Coronary artery (tissue), 2 donors: ENCODE data around the gene THAP4.
"Not testable (repeated sequence)": the region's sequence is repeated elsewhere in the genome, so short reads cannot be mapped to it uniquely, and the experiment has no call there.

ENCODE experiments used
- DNase-seq: peaks from one replicate; pipeline ENCODE4 v3.0.0-alpha.2; 2017; ENCODE audit warnings: low spot score
- H3K27ac ChIP-seq, 2 donors: fragments of 200-600 bp; sonication (generic); one replicate each; pipeline ENCODE4 v1.5.1; 2016 to 2019
- H3K4me3 ChIP-seq: fragments of 200-600 bp; sonication (generic); 2 replicates; pipeline ENCODE4 v1.5.1; 2016; ENCODE audit warnings: mild to moderate bottlenecking, moderate library complexity
- TF ChIP-seq, protein P1 (sequence below): fragments of 200-600 bp; sonication (generic); IDR thresholded peaks from one replicate; pipeline ENCODE4 v1.5.1; 2019; ENCODE audit warnings: antibody characterized with exemption

The THAP4 gene

DNA sequence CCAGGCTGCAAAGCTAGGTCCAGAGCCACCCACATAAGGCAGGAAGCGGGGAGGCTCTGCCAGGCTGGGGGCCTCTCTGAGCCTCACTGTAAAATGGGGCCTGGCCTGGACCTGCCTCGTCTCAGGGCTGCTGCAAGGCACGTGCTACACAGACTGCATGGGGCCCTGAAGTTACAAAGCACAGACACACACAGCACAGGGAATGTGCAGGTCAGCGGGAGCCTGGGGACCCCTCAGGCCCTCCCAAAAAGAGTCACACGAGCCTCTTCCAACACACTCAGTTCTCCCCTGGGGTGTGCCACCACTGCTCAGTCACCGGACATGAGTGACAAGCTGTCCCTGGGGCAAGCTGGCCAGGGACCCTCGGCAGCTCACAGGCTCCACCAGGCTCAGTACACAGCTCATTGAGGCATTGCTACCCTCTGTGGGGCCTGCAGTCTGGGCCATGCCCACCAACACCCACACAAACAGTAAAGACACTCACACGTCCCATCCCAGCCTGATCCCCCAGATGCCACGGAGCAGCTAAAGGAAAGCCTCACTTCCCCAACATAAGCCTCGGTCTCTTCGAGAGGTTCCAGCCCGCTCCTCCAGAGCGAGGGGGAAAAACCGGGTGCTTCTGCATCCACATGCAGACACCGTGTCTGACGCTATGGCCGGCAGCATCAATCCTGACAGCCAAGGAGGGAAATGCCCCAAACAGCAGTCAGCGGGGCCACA is 44.7 kb downstream of the THAP4 start:
- Histone ChIP-seq H3K4me3 (no peak overlapping the region), H3K27ac (no peak overlapping the region)
- TF ChIP-seq, protein P1, sequence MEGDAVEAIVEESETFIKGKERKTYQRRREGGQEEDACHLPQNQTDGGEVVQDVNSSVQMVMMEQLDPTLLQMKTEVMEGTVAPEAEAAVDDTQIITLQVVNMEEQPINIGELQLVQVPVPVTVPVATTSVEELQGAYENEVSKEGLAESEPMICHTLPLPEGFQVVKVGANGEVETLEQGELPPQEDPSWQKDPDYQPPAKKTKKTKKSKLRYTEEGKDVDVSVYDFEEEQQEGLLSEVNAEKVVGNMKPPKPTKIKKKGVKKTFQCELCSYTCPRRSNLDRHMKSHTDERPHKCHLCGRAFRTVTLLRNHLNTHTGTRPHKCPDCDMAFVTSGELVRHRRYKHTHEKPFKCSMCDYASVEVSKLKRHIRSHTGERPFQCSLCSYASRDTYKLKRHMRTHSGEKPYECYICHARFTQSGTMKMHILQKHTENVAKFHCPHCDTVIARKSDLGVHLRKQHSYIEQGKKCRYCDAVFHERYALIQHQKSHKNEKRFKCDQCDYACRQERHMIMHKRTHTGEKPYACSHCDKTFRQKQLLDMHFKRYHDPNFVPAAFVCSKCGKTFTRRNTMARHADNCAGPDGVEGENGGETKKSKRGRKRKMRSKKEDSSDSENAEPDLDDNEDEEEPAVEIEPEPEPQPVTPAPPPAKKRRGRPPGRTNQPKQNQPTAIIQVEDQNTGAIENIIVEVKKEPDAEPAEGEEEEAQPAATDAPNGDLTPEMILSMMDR: no peak
- DNase-seq: no peak

DNA sequence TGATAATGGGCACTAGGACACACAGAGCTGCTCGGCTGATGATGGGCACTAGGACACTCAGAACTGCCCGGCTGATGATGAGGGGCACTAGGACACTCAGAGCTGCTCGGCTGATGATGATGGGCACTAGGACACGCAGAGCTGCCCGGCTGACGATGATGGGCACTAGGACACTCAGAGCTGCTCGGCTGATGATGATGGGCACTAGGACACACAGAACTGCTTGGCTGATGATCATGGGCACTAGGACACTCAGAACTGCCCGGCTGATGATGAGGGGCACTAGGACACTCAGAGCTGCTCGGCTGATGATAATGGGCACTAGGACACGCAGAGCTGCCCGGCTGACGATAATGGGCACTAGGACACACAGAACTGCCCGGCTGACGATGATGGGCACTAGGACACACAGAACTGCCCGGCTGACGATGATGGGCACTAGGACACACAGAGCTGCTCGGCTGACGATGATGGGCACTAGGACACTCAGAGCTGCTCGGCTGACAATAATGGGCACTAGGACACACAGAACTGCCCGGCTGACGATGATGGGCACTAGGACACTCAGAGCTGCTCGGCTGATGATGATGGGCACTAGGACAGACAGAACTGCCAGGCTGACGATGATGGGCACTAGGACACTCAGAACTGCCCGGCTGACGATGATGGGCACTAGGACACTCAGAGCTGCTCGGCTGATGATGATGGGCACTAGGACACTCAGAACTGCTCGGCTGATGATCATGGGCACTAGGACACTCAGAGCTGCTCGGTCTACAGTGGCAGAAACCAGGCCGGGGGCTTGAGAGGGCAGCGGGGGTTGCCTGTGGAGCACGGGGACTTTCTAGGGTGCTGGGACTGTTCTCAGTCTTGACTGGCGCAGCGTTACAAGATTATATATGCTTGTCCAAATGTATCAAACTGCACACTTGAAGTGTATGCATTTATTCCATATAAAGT is 46.2 kb downstream of the THAP4 start:
- not testable (repeated sequence) for H3K27ac ChIP-seq, H3K4me3 ChIP-seq, DNase-seq

DNA sequence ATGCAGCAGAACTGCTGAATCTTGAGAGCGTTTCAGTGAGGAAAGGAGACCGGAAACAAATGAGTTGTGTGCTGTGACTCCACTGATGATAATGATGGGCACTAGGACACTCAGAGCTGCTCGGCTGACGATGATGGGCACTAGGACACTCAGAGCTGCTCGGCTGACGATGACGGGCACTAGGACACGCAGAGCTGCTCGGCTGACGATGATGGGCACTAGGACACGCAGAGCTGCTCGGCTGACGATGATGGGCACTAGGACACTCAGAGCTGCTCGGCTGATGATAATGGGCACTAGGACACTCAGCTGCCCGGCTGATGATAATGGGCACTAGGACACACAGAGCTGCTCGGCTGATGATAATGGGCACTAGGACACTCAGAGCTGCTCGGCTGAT is 47.1 kb downstream of the THAP4 start:
- not testable (repeated sequence) for H3K4me3 ChIP-seq, DNase-seq, H3K27ac ChIP-seq

DNA sequence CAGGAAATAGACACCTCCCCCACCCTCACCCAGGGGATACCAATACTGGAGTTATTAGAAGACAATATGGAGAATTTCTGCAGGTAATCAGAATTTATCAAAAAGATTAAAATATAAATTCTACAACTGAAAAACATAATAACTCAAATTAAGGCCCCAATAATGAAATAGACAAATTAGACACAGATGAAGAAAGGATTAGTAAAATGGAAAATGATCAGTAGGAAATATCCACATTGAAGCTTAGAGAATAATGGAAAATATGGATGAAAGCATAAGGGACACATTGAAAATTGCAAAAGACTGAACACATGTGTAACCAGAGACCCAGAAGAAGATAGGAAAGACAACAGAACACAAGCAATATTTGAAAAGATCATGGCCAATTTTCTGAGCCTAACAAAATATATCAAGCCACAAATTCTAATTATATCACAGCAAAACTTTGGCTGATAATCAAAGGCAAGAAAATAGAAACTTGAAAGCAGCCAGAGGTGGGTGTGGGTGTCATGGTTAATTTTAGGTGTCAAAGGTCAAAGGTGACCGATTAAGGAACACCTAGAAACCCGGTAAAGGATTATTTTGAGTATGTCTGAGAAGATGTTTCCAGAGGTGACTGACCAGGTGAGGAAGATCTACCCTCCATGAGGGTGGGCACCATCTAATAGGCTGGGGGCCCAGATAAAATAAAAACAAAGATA is 50.2 kb downstream of the THAP4 start:
- TF ChIP-seq, protein P1: no peak
- H3K4me3 ChIP-seq: no peak overlapping the region
- no peak for DNase-seq
- H3K27ac ChIP-seq: no peak overlapping the region

DNA sequence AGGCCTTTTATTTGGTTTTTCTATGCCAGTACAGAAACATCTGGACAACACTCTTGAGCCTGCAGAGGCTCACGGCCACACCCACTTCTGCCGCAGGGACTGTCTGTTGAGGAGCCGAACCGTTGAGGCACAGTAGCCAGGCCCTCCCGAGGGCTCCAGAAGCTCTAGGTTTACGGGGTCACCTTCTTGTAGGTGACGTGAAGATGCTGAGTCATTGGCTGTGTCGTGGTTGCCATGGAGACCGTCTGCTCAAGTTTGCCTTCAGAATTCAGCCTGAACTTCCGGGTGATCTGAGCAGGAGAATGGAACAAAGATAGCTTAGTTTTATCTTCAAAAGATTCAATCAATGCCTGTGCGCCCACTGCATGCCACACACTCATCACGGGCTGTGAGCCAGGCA is 52.5 kb downstream of the THAP4 start:
- H3K27ac ChIP-seq: no peak overlapping the region
- TF ChIP-seq, protein P1: no peak
- H3K4me3 ChIP-seq: no peak overlapping the region
- DNase-seq: no peak

DNA sequence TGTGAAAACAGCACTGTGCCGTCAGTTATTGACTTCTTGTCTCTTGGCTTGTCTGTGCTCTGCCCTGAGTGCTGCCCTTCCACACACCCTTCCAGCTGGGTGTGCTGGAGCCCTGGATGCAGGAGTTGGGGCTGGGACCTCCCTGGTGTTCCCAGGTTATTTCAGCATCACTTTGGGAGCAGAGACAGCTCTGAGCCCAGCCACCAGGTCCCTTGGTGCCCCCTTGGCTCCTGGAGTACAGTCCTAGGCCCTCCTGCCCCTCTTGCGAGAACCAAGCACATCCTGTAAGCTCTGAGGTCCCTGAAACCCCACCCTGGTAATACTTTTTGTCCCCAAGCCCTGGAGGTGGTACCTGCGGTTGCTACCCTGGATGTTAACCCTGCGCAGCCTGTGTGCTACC is 54.2 kb downstream of the THAP4 start:
- TF ChIP-seq, protein P1: no peak
- Histone ChIP-seq H3K27ac (no peak overlapping the region), H3K4me3 (no peak overlapping the region)
- DNase-seq: no peak

DNA sequence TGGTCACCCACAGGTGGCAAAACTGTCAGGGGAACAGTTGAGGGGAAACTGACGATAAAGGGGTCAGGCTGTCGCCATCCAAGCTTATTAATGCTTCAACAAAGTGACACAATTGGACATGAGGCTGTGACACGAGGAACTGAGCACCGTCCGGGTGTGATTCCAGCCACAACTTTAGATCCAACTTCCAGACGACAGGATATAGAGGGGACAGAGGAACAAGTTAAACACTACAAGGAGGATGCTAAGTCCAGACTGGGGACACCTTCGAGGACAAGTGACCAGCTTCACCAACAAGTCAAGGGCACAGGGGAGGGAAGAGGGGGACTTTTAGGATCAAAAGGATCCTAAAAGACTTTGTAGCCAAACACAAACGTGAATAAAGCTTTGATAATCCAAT is 54.6 kb downstream of the THAP4 start:
- H3K4me3 ChIP-seq: no peak overlapping the region
- DNase-seq: no peak
- TF ChIP-seq, protein P1: no peak
- no peak overlapping the region for H3K27ac ChIP-seq
